Stimulated activated naive CD8-positive, alpha-beta T cell treated with anti-CD3 and anti-CD28 coated beads, Interleukin-15, Interleukin-2, amounts not matched to agents 100 ng/mL and 50 ng/mL, for 24 hours (primary cell): Measurements from ENCODE around the gene TMPRSS9.
A peak's percentile ranks its signal among the peaks of the same experiment; 100 is the strongest.

Source experiments
- H3K27ac Mint-ChIP-seq: one replicate; pipeline ENCODE4 v1.8.0; 2021; ENCODE audit warnings: mild to moderate bottlenecking, mixed read lengths
- H3K27me3 Mint-ChIP-seq: one replicate; pipeline ENCODE4 v1.8.0; 2021; ENCODE audit warnings: mixed read lengths
- H3K36me3 Mint-ChIP-seq: one replicate; pipeline ENCODE4 v1.8.0; 2021; ENCODE audit warnings: low read depth, mixed read lengths
- H3K4me1 Mint-ChIP-seq: one replicate; pipeline ENCODE4 v1.8.0; 2021; ENCODE audit warnings: low read depth, mixed read lengths
- H3K4me3 Mint-ChIP-seq: one replicate; pipeline ENCODE4 v1.8.0; 2021; ENCODE audit warnings: mild to moderate bottlenecking, mixed read lengths
- H3K9me3 Mint-ChIP-seq: one replicate; pipeline ENCODE4 v1.8.0; 2021; ENCODE audit warnings: mixed read lengths

Gene TMPRSS9

DNA sequence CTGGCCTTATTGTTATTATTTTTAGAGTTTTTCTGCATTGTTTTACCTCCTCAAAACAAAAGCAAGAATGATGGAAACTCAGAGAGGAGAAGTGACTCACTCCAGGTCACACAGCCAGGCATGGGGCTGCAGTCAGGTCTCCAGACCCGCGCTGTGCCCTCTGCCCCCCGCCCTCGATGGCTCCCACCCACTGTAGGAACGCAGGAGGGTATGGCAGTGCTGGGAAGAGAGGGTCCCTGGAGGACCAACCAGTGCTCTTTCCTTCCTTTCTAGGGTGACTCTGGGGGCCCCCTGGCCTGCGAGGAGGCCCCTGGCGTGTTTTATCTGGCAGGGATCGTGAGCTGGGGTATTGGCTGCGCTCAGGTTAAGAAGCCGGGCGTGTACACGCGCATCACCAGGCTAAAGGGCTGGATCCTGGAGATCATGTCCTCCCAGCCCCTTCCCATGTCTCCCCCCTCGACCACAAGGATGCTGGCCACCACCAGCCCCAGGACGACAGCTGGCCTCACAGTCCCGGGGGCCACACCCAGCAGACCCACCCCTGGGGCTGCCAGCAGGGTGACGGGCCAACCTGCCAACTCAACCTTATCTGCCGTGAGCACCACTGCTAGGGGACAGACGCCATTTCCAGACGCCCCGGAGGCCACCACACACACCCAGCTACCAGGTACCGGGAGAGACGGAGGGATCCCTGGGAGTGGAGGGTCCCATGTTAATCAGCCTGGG lies 61.7 kb downstream of the TMPRSS9 start:
- Mint-ChIP-seq H3K4me3 (no peak overlapping the region), H3K36me3 (peaks cover 10% of the 10 kb centered on the region), H3K27me3 (no peaks in the 10 kb centered on the region), H3K27ac (no peak overlapping the region), H3K4me1 (peaks cover 8% of the 10 kb centered on the region), H3K9me3 (no peaks in the 10 kb centered on the region)

DNA sequence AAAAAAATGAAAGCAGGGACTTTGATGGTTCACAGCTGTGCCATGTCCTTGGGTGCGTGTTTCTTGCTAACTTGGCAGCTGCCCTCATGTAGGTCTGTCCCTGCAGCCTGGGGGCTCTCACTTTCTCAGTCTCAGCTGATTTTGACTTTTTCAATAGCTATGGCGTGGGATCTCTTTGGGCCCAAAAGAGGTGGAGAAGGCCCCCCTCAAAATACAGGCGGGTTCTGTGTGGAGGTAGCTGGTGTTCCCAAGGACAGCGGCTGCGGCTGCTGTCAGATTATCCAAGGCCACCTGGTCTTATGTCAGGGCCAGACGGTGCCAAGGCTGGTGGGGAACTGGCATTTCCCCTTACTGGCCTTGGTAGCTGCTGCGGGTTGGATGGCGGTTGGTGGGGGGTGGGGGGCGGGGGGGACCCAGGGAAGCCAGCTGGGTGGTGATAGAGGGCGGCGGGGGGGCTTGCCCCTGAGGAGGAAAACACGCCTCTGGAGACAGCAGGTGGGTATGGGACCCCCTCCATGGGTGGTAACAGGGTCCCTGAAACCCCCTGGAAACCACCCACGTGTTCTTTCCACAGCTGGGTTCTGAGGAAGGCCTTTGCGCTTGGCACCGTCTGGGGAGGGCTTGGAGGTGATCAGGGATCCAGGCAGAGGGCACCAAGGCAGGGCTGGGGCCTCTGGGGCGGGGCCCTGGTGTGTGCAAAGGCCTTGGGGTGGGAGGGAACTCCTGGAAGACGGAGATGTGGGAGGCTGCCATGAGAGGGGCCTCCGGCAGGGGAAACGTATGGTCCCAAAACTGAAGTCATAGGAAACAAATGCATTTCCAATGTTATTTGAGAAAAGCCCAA lies 63.2 kb downstream of the TMPRSS9 start:
- Mint-ChIP-seq H3K4me1 (peaks cover 16% of the 10 kb centered on the region), H3K4me3 (no peak overlapping the region), H3K36me3 (peaks cover 8% of the 10 kb centered on the region), H3K27me3 (no peaks in the 10 kb centered on the region), H3K9me3 (no peaks in the 10 kb centered on the region), H3K27ac (no peak overlapping the region)

DNA sequence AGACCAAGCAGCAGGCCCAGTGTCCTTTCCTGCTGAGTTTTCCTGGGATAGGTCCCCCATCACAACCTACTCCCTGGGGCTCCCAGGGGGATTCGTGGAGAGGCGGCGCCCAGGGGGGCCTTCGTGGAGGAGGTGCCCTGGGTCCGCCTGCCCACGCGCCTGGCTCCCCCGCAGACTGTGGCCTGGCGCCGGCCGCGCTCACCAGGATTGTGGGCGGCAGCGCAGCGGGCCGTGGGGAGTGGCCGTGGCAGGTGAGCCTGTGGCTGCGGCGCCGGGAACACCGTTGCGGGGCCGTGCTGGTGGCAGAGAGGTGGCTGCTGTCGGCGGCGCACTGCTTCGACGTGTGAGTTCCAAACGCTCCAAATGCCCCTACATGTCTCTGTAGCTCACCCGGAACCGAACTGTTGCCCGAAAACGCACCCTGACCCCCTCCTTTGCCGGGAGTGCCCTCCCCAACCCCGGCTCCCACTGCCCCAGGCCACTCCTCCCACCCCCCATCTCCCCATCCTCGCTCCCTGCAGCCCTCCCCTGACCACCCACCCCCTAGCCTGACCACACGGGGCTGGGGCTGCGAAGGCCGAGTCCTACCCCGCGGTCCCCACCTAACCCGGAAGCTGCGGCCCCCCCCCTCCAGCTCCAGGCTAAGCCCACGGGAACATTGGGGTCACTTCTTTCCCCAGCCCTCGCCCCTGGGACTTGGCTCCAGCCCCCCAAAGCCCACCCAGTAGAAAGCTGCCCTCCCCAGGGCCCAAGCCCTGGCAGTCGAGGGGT lies 64.0 kb downstream of the TMPRSS9 start:
- Mint-ChIP-seq H3K36me3 (peaks cover 8% of the 10 kb centered on the region), H3K4me3 (no peak overlapping the region), H3K27me3 (no peaks in the 10 kb centered on the region), H3K9me3 (no peaks in the 10 kb centered on the region), H3K4me1 (peaks cover 16% of the 10 kb centered on the region), H3K27ac (no peak overlapping the region)

DNA sequence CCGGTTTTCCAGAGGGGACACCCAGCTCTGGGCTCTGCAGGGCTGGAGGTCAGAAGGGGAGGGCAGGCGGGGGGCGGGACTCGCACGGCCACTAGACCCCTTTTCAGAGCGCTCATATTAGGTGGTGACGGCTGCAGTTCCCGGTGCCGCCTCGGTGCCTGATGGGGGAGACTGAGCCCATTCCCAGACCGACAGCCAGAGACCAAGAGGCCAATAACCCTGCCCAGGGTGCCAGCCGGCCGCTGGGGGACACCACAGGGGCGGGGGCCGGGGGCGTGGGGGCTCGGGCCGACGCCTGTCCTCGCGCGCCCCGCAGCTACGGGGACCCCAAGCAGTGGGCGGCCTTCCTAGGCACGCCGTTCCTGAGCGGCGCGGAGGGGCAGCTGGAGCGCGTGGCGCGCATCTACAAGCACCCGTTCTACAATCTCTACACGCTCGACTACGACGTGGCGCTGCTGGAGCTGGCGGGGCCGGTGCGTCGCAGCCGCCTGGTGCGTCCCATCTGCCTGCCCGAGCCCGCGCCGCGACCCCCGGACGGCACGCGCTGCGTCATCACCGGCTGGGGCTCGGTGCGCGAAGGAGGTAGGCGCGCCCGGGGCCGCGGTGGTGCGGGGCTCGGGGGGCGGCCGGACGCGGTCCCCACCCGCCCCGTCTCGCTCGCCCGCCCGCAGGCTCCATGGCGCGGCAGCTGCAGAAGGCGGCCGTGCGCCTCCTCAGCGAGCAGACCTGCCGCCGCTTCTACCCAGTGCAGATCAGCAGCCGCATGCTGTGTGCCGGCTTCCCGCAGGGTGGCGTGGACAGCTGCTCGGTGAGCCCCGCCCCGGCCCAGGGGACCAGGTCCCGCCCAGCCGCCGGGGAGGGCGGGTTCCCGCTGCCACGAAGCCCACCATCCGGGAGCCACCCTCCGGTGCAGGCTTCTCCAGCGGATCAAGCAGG lies 64.9 kb downstream of the TMPRSS9 start:
- Mint-ChIP-seq H3K36me3 (peaks cover 13% of the 10 kb centered on the region), H3K27ac (no peak overlapping the region), H3K4me3 (no peak overlapping the region)

DNA sequence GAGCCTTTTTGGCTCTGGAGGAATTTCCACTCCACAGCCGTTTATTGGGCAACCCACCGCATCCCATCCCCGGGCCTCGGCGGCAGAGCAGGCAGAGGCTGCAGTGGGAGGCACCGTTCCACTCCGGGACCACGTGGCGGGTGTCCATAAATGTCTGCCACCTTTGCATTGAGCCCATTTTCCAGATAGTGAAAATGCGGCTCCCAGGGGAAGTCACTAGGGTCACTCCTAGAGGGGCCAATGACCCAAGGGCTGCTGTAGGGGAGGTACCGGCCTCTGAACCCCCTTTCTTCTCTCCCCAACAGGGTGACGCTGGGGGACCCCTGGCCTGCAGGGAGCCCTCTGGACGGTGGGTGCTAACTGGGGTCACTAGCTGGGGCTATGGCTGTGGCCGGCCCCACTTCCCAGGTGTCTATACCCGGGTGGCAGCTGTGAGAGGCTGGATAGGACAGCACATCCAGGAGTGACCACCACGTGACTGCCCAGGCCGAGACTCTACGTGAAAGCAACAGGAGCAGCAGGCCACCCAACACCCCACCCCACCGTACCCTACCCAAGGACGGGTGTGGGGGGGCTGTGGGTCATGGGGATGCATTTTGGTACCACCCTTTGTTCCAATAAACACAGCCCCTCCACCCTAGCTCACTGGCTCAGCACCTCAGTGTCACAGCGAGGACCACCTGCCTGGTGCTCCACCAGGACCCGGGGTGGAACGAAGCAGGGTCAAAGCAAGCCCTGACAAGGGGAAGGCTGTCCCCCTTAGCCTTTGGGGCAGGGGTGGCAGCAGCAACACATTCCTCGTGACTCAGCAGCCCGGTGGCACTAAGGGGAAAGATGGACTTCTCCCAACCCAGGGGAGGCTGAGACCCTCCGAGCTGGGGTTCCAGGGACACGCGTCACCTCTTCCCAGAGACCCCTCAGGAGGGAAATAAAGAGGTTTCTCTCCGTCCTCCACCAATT lies 65.8 kb downstream of the TMPRSS9 start:
- Mint-ChIP-seq H3K27ac (peak overlapping the region; percentile 97), H3K4me3 (peak overlapping the region; percentile 91), H3K27me3 (no peaks in the 10 kb centered on the region), H3K9me3 (no peaks in the 10 kb centered on the region), H3K36me3 (peaks cover 18% of the 10 kb centered on the region), H3K4me1 (peaks cover 16% of the 10 kb centered on the region)

More for the DNA sequence above, 64.9 kb downstream of the TMPRSS9 start:
- Mint-ChIP-seq H3K4me1 (peaks cover 16% of the 10 kb centered on the region), H3K9me3 (no peaks in the 10 kb centered on the region), H3K27me3 (no peaks in the 10 kb centered on the region)

DNA sequence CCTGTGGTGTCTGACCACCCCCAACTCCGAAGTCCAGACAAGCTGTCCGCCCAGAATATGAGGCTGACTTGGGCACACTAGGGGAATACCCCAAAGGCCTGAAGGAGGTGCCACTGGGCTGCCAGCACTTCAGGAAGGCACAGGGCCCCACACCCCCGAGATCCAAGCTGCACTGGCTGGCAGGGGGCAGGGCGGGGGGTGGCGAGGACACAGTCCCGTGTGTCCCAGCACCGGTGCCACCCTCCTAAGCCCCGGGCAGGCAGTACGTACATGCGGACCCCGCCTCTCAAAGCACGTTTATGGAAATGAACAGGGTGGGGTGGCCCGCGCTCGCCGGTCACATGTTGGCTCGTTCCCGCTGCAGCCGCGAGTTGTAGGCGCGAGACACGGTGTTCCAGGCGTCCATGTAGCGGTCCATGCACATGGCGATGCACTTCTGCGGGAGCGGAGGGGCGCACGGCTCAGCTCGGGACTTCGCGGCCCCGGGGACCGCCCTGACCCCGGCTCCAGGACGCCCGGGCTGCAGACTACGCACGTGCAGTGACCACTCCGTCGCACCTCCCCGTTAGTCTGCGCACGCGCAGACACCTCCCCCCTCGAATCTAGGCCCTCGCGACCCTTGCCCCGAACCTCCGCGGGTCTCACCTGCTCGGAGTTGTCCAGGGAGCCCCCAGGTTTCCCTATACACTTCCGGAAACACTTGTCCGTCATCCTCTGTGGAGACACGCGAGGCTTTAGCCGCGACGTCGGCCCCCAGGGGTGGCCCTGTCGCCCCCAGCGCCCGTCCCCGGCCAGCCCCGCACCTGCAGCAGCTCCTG lies 66.8 kb downstream of the TMPRSS9 start:
- Mint-ChIP-seq H3K4me1 (peaks cover 16% of the 10 kb centered on the region), H3K4me3 (peak overlapping the region; percentile 91), H3K36me3 (peaks cover 24% of the 10 kb centered on the region), H3K9me3 (no peaks in the 10 kb centered on the region), H3K27me3 (no peaks in the 10 kb centered on the region), H3K27ac (peak overlapping the region; percentile 97)

DNA sequence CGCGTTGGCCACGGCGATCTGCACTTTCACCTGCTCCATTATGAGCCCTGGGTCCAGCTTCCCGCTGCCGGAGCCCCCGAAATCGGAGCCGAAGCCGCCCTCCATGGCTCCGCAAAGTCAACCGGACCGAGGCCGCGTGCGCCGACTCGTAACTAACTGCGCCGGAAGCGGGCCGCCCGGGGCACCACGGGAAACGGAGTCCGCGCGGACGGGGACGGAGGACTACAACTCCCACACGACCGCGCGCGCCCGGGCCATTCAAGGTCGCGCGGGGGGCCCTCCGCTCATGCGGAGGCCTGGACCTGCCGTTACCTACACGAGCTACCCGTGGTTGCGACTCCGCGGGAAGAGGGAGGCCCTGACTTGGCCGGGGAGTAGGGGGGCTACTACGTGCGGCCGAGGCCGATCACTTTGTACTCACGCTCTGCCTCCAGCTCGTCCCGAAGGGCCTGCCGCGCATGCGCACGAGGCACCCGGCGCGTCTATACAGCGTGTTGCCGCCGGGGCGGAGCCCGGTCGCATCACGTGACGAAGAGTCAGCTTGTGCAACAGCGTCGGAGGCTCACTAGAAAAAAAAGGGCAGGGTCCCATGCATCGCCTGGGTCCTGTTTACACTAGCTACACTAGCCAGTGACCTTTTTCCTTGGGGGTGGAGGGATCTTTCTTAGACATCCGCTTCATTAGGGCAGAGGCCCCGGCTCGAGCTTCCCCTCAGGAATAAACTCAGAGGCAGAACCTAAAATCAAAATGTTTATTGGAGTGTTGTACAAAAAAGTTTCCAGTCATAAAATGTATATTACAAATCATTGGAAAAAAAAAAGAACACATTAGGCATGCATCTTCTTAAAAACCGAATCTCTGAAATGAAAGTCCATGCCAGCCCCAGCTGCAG lies 67.6 kb downstream of the TMPRSS9 start, which contains the start of gene TIMM13:
TIMM13 (minus strand) TSS at position 158 of the 892 bp plus-strand sequence; CDS start at position 105, 53 bp downstream.
- Mint-ChIP-seq H3K27ac (peak within 1 kb of the TSS; percentile 97), H3K36me3 (peaks cover 24% of the 10 kb centered on the region), H3K9me3 (no peaks in the 10 kb centered on the region), H3K4me1 (peaks cover 16% of the 10 kb centered on the region), H3K27me3 (no peaks in the 10 kb centered on the region), H3K4me3 (peak within 1 kb of the TSS; percentile 91)

DNA sequence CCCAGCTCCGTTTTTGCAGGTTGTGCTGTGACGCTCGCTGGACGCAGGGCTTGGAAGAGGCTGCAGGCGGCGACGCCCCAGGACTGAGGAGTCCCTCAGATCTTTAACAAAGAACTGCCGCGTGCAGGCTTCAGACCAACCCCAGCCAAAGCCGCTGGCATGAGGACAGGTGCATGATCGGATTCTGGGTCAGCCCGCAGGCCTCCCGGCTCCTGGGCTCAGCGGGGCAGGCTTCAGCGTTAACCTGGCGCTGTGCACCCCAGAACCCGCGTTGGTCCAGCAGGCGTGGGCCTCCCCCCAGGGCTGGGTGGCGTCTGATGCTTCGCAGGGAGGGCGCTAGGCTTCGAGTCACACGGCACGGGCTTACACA lies 68.2 kb downstream of the TMPRSS9 start:
- Mint-ChIP-seq H3K4me3 (no peak overlapping the region), H3K27me3 (no peaks in the 10 kb centered on the region), H3K36me3 (peaks cover 24% of the 10 kb centered on the region), H3K4me1 (peaks cover 16% of the 10 kb centered on the region), H3K9me3 (no peaks in the 10 kb centered on the region), H3K27ac (no peak overlapping the region)

DNA sequence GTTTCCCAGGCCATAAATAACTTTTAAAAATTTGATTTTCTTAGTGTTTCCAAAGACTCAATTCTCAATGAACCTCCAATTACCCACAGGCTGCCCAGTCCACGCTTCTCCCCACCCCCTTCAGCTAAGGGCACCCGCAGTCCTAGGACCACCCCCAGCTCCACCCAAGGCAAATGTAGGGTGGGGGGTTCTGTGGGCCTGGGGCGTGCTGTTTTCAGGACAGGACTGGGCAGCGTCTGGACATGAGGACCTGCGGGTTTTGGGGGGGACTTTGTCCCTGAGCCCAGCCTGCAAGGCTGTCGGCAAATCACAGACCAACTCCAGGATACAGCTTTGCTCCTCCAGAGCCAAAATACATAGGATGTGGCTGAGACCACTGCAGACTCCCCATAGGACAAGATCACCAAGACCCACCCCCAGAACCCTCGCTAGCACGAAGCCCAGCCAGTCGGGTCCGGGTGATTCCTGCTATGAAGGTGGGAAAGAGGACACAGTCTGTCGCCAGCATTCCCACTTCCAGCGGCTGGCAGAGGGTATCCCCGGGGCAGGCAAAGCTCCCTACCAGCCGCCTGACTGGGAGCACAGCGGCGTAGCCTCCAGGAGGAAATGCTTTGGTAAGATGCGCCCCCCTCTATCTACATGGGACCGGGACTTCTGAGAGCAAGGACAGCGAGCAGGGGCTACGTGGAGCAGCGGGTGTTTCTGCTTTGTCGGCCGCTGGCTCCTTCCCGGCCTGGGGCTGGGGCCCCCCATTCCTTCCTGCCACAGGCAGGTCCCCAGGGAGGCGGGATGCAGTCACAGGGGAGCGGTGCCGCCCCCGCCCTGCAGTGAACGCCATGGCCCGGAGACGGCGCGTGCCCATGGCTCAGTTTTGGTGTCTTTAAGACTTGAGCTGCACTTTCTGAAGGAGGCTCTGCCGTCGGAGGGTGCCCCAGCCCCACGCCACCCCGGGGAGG lies 69.0 kb downstream of the TMPRSS9 start:
- Mint-ChIP-seq H3K27me3 (no peaks in the 10 kb centered on the region), H3K27ac (no peak overlapping the region), H3K36me3 (peaks cover 25% of the 10 kb centered on the region), H3K9me3 (no peaks in the 10 kb centered on the region), H3K4me3 (no peak overlapping the region), H3K4me1 (peaks cover 16% of the 10 kb centered on the region)

DNA sequence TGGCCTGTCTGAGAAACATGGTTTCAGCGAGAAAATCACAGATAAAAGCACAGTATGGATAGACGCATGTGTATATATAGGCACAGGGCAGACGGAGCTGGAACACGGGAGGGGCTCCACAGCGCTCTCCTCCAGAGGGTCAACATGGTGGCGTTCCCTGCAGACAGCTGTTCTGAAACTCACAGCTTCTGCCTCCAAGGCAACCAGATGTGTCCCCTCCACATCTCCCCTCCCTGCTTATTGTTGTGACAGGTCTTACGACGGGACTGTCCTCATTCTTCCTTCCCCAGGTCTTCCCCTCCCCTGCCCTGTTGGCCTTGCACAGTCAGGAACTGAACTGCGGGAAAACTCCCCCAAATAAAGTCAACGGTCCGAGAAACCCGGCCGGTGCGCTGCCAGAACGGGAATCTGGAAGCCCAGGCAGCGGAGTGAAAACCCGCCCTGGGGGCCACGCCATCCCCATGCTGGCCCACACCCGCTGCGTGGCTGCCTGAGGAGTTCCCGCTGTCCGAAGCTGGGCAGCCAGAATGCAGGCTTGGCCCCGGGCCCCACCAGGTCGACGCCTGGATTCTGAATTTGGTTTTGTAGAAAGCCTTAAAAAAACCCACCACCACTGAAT lies 70.0 kb downstream of the TMPRSS9 start:
- H3K36me3 Mint-ChIP-seq: peaks cover 30% of the 10 kb centered on the region
- no peaks in the 10 kb centered on the region for H3K27me3 Mint-ChIP-seq
- H3K9me3 Mint-ChIP-seq: no peaks in the 10 kb centered on the region
- no peak overlapping the region for H3K4me3 Mint-ChIP-seq
- peaks cover 16% of the 10 kb centered on the region for H3K4me1 Mint-ChIP-seq
- H3K27ac Mint-ChIP-seq: no peak overlapping the region
